H1 (cell line): ENCODE results near the gene ASCL1. TPM values are rescaled to one million over a fixed set of nuclear protein-coding genes. Genes with fewer than 3 reads are reported as not detected.
A peak's percentile ranks its signal among the peaks of the same experiment; 100 is the strongest.

Source experiments
- CTCF ChIA-PET: fragments of 300-600 bp; sonication (Branson Sonifier 250); formaldehyde crosslinking; loops from one replicate; lab custom pipeline; 2021; ENCODE audit not compliant: partially characterized antibody; lab: Charles Lee
- POLR2A ChIA-PET: fragments of 300-600 bp; sonication (Branson Sonifier 250); formaldehyde crosslinking; loops from one replicate; lab custom pipeline; 2021; ENCODE audit warnings: inconsistent platforms; ENCODE audit not compliant: partially characterized antibody; lab: Charles Lee
- DNase-seq, 2 experiments: peaks; one replicate each; pipeline versions ENCODE4 v3.0.0 to v3.0.0-alpha.2; 2010 to 2022; ENCODE audit warnings: low spot score in 2 of 2, low read depth in 1 of 2, mixed read lengths in 1 of 2
- FAIRE-seq: peaks from 2 replicates; lab custom pipeline; 2011; peaks lifted over from hg19 to GRCh38; lab: Jason Lieb, UNC
- H2AFZ ChIP-seq: 2 replicates; pipeline ENCODE4 v1.8.1; 2012; ENCODE audit warnings: low read length, inconsistent platforms
- H2AK5ac ChIP-seq: 2 replicates; pipeline ENCODE4 v1.6.1; 2013; ENCODE audit warnings: low read depth, low read length
- H2BK120ac ChIP-seq: replicated peaks from 2 replicates; pipeline ENCODE3; 2013; ENCODE audit warnings: low read depth, low read length, inconsistent platforms
- H2BK12ac ChIP-seq: 2 replicates; pipeline ENCODE4 v1.6.1; 2013; ENCODE audit warnings: low read depth, low read length
- H2BK15ac ChIP-seq: 2 replicates; pipeline ENCODE4 v1.6.1; 2013; ENCODE audit warnings: low read length
- H2BK20ac ChIP-seq: 2 replicates; pipeline ENCODE4 v1.6.1; 2013; ENCODE audit warnings: low read length
- H2BK5ac ChIP-seq: 2 replicates; pipeline ENCODE4 v1.6.1; 2013; ENCODE audit warnings: low read depth, low read length
- H3K14ac ChIP-seq: 2 replicates; pipeline ENCODE4 v1.6.1; 2013; ENCODE audit warnings: inconsistent platforms; ENCODE audit not compliant: insufficient read length
- H3K18ac ChIP-seq: 2 replicates; pipeline ENCODE4 v1.6.1; 2013; ENCODE audit warnings: low read length; ENCODE audit errors: extremely low read depth
- H3K23ac ChIP-seq: 2 replicates; pipeline ENCODE4 v1.6.1; 2013; ENCODE audit warnings: inconsistent platforms; ENCODE audit not compliant: insufficient read length
- H3K23me2 ChIP-seq: 2 replicates; pipeline ENCODE4 v1.6.1; 2013; ENCODE audit warnings: low read depth, low read length
- H3K27ac ChIP-seq: 2 replicates; pipeline ENCODE4 v1.6.1; 2011; ENCODE audit warnings: low read depth, low read length, inconsistent platforms
- H3K27me3 ChIP-seq, 4 experiments: replicated peaks in 1 of 4; 1 replicate in 1 of 4; 2 replicates in 3 of 4; pipeline versions ENCODE4 v1.6.1 to v1.8.1; 2011 to 2013; ENCODE audit warnings: low read length in 3 of 4, mild to moderate bottlenecking in 3 of 4, inconsistent platforms in 2 of 4, mixed read lengths in 2 of 4, moderate library complexity in 1 of 4; ENCODE audit not compliant: control insufficient read depth in 3 of 4, insufficient read depth in 3 of 4; ENCODE audit errors: extremely low read depth in 1 of 4
- H3K36me3 ChIP-seq, 4 experiments: 2 replicates each; pipeline versions ENCODE4 v1.6.1 to v1.8.1; 2011 to 2013; ENCODE audit warnings: mild to moderate bottlenecking in 4 of 4, low read length in 3 of 4, moderate library complexity in 2 of 4, control low read depth in 1 of 4, inconsistent platforms in 1 of 4; ENCODE audit not compliant: insufficient read depth in 4 of 4, control insufficient read depth in 2 of 4
- H3K4ac ChIP-seq: replicated peaks from 2 replicates; pipeline ENCODE3; 2013; ENCODE audit warnings: low read length, low read depth, mixed read lengths, inconsistent platforms; ENCODE audit not compliant: insufficient read length
- H3K4me1 ChIP-seq, 4 experiments: replicated peaks in 1 of 4; 1 replicate in 1 of 4; 2 replicates in 3 of 4; pipeline versions ENCODE4 v1.6.1 to v1.8.1; 2011 to 2013; ENCODE audit warnings: low read length in 3 of 4, inconsistent platforms in 2 of 4, mixed read lengths in 1 of 4; ENCODE audit not compliant: insufficient read depth in 4 of 4, control insufficient read depth in 3 of 4
- H3K4me2 ChIP-seq, 2 experiments: 2 replicates each; pipeline versions ENCODE4 v1.6.1 to v1.8.1; 2011 to 2013; ENCODE audit warnings: low read depth in 2 of 2, low read length in 2 of 2, control low read depth in 1 of 2, inconsistent platforms in 1 of 2, mild to moderate bottlenecking in 1 of 2; ENCODE audit not compliant: insufficient read depth in 1 of 2
- H3K4me3 ChIP-seq, 4 experiments: fragments of 200-600, 300-600 bp in 1 of 4; sonication (generic), shearing (Covaris generic), sonication (Bioruptor Twin) in 1 of 4; 2 replicates each; pipeline versions ENCODE4 v1.5.1 to v1.8.1; 2011 to 2016; ENCODE audit warnings: low read length in 4 of 4, low read depth in 3 of 4, control low read depth in 2 of 4, inconsistent platforms in 2 of 4, mild to moderate bottlenecking in 2 of 4, mixed read lengths in 1 of 4, moderate library complexity in 1 of 4; ENCODE audit not compliant: insufficient read depth in 2 of 4; ENCODE audit errors: extremely low read depth in 1 of 4
- H3K56ac ChIP-seq: replicated peaks from 2 replicates; pipeline ENCODE3; 2013; ENCODE audit warnings: low read depth, mild to moderate bottlenecking, mixed read lengths, low read length, inconsistent platforms; ENCODE audit not compliant: insufficient read length
- H3K79me1 ChIP-seq: 2 replicates; pipeline ENCODE4 v1.6.1; 2013; ENCODE audit warnings: low read depth, low read length, control low read depth
- H3K79me2 ChIP-seq, 2 experiments: 2 replicates each; pipeline versions ENCODE4 v1.6.1 to v1.8.1; 2012 to 2013; ENCODE audit warnings: low read length in 2 of 2, mild to moderate bottlenecking in 2 of 2, inconsistent platforms in 1 of 2; ENCODE audit not compliant: insufficient read depth in 2 of 2, control insufficient read depth in 1 of 2
- H3K9ac ChIP-seq, 4 experiments: replicated peaks in 1 of 4; 1 replicate in 1 of 4; 2 replicates in 3 of 4; pipeline versions ENCODE4 v1.6.1 to v1.8.1; 2011 to 2013; ENCODE audit warnings: low read depth in 3 of 4, low read length in 3 of 4, control low read depth in 2 of 4, mild to moderate bottlenecking in 2 of 4, moderate library complexity in 2 of 4, inconsistent platforms in 1 of 4; ENCODE audit errors: extremely low read depth in 1 of 4
- H3K9me3 ChIP-seq, 2 experiments: 2 replicates each; pipeline versions ENCODE4 v1.6.1 to v1.8.1; 2012 to 2013; ENCODE audit warnings: mild to moderate bottlenecking in 2 of 2, moderate library complexity in 2 of 2, control low read depth in 1 of 2, inconsistent platforms in 1 of 2, low read depth in 1 of 2, low read length in 1 of 2, mixed read lengths in 1 of 2; ENCODE audit not compliant: insufficient read depth in 2 of 2
- H4K20me1 ChIP-seq, 2 experiments: replicated peaks in 1 of 2; 2 replicates each; pipeline versions ENCODE3 to v1.8.1; 2011 to 2013; ENCODE audit warnings: inconsistent platforms in 2 of 2, low read length in 2 of 2, mild to moderate bottlenecking in 1 of 2; ENCODE audit not compliant: insufficient read depth in 2 of 2, control insufficient read depth in 1 of 2
- H4K5ac ChIP-seq: 2 replicates; pipeline ENCODE4 v1.6.1; 2013; ENCODE audit warnings: low read length, low read depth, mixed read lengths, inconsistent platforms; ENCODE audit not compliant: insufficient read length
- H4K8ac ChIP-seq: 2 replicates; pipeline ENCODE4 v1.8.0; 2013; ENCODE audit warnings: mild to moderate bottlenecking, moderate library complexity, low read length, inconsistent platforms; ENCODE audit not compliant: insufficient read depth; ENCODE audit errors: extremely low read depth
- H4K91ac ChIP-seq: replicated peaks from 2 replicates; pipeline ENCODE3; 2013; ENCODE audit warnings: low read length, mixed read lengths, inconsistent platforms; ENCODE audit not compliant: insufficient read length
- ASH2L ChIP-seq: fragments of 200-600, 300-600 bp; sonication (generic); IDR thresholded peaks from one replicate; pipeline ENCODE4 v1.7.1; 2017; ENCODE audit warnings: low read length
- BACH1 ChIP-seq: IDR thresholded peaks from 2 replicates; pipeline ENCODE4 v1.6.1; 2012; ENCODE audit warnings: low read length, improper control_type of control experiment
- CHD2 ChIP-seq: IDR thresholded peaks from 2 replicates; pipeline ENCODE4 v1.6.1; 2012; ENCODE audit warnings: low read length, improper control_type of control experiment
- RAD21 ChIP-seq, 2 experiments: IDR thresholded peaks in 1 of 2; conservative IDR thresholded peaks in 1 of 2; 2 replicates each; pipeline ENCODE4 v1.6.1; 2011; ENCODE audit warnings: low read depth in 2 of 2, low read length in 2 of 2, improper control_type of control experiment in 1 of 2, inconsistent platforms in 1 of 2, mild to moderate bottlenecking in 1 of 2, moderate library complexity in 1 of 2
- RXRA ChIP-seq: IDR thresholded peaks from 2 replicates; pipeline ENCODE4 v1.6.1; 2011; ENCODE audit warnings: low read depth, mild to moderate bottlenecking, low read length, moderate library complexity; ENCODE audit not compliant: insufficient read depth
- SRF ChIP-seq: IDR thresholded peaks from 2 replicates; pipeline ENCODE4 v1.6.1; 2011; ENCODE audit warnings: mild to moderate bottlenecking, low read depth, low read length, moderate library complexity
- SUZ12 ChIP-seq: fragments of 200-600 bp; sonication (generic); IDR thresholded peaks from 2 replicates; pipeline ENCODE4 v1.6.1; 2012; ENCODE audit warnings: mild to moderate bottlenecking, inconsistent platforms, low read length, moderate library complexity, mixed read lengths
- TAF7 ChIP-seq: optimal IDR thresholded peaks from 2 replicates; pipeline ENCODE3; 2011; ENCODE audit warnings: low read depth, mild to moderate bottlenecking, inconsistent platforms, low read length, moderate library complexity, borderline replicate concordance
- WGBS, 2 experiments: shearing (Covaris generic) in 1 of 2; methylation state at CpG; one replicate each; pipeline versions ENCODE4 v1.1.6 to v1.1.7; 2013 to 2015; ENCODE audit warnings: low lambda C conversion rate in 2 of 2, mixed read lengths in 2 of 2, inconsistent platforms in 1 of 2, low coverage in 1 of 2, missing lambda C conversion rate in 1 of 2; ENCODE audit not compliant: insufficient replicate concordance in 2 of 2, insufficient coverage in 1 of 2, insufficient read length in 1 of 2; ENCODE audit errors: extremely low coverage in 1 of 2, missing lambda C conversion rate in 1 of 2; 5-methylcytosine and 5-hydroxymethylcytosine counted together
- polyA plus RNA-seq, 7 experiments: library from polyadenylated mRNA; depleted of rRNA in 3 of 7; stranded (reverse) in 5 of 7; unstranded in 2 of 7; fragments of >200 nt in 5 of 7; fragments of 200-250 nt in 2 of 7; gene quantifications; 1 replicate in 5 of 7; 2 replicates in 1 of 7; 4 replicates in 1 of 7; pipeline versions ENCODE4 v1.2.1 to v1.2.3, GENCODE V29; 2011 to 2013; ENCODE audit warnings: missing spikeins in 2 of 7, mixed read lengths in 2 of 7
- total RNA-seq: library from RNA; stranded (reverse); fragmentation: NEBNext Ultra II Directional; extraction: Animal tissue kit (Norgen Biotek cat#: 25700); gene quantifications from 2 replicates; pipeline ENCODE4 v1.2.1, GENCODE V29; 2021
- TF ChIP-seq, protein P1 (sequence below), 3 experiments: IDR thresholded peaks; 1 replicate in 2 of 3; 2 replicates in 1 of 3; pipeline versions ENCODE4 v1.5.1 to v1.6.1; 2011; ENCODE audit warnings: low read length in 3 of 3, mild to moderate bottlenecking in 3 of 3, inconsistent platforms in 2 of 3, low read depth in 1 of 3, moderate library complexity in 1 of 3; ENCODE audit not compliant: insufficient read depth in 1 of 3; ENCODE audit errors: control extremely low read depth in 1 of 3

Gene ASCL1
- total and polyA plus RNA-seq, 2 of the 8 experiments (the other 6 are each of a cell fraction or from before 2014, with no cell fraction given) = 0.12 TPM; not detected in 1

DNA sequence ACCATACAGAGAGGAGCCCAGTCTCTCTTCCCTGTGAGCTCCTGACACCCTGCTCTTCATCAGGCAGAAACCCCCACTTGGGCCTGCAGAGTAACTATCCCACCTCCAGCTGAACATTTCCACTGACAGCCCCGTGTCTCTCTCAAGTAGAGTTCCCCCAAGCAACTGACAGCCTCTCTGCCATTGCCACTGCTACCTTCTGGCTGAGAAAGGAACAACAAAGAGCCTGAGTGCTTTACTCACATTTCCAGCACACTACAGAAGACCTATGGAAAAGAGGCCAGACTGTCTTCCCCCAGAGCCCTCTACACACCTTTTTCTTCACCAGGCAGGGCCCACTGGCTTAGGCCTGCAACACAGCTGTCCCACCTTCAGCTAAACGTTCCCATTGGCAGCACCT, 18.4 kb upstream of the ASCL1 start:
- H3K4me2 ChIP-seq = no peak overlapping the region
- H3K4me1 ChIP-seq = no peaks in the 10 kb centered on the region; a peak in 1 of 7 replicates
- peak overlapping the region; percentile 84; the same call in 1 of the 2 replicates for H2BK12ac ChIP-seq
- FAIRE-seq = no peak
- H2AFZ ChIP-seq = no peak overlapping the region
- H3K9ac ChIP-seq = no peak overlapping the region
- H4K20me1 ChIP-seq = no peaks in the 10 kb centered on the region
- no peaks in the 10 kb centered on the region for H3K27me3 ChIP-seq
- CTCF ChIA-PET = interaction anchor here (0.6 to 4.6 kb wide), 19 partner anchors 8 to 610 kb away, joined by 3 to 56 read pairs (median 5); partner anchors contain the start of gene PAH
- H3K79me2 ChIP-seq = no peaks in the 10 kb centered on the region
- no peak for DNase-seq
- no peak overlapping the region for H3K4me3 ChIP-seq
- no peak overlapping the region for H2BK15ac ChIP-seq
- H2AK5ac ChIP-seq = no peak overlapping the region
- H3K27ac ChIP-seq = no peak overlapping the region
- H3K36me3 ChIP-seq = no peaks in the 10 kb centered on the region
- no peak overlapping the region for H3K14ac ChIP-seq
- no peak overlapping the region for H3K23ac ChIP-seq
- TF ChIP-seq SRF (no peak), RXRA (no peak), CHD2 (no peak), SUZ12 (no peak), RAD21 (IDR thresholded peaks at IDR 0.05 in 1 of 2, conservative IDR thresholded peaks at IDR 0.05 in 1 of 2; ENCODE audit: low read depth in 2 of 2, low read length in 2 of 2) (no peak), ASH2L (no peak), TAF7 (no peak), BACH1 (no peak)
- TF ChIP-seq, protein P1, sequence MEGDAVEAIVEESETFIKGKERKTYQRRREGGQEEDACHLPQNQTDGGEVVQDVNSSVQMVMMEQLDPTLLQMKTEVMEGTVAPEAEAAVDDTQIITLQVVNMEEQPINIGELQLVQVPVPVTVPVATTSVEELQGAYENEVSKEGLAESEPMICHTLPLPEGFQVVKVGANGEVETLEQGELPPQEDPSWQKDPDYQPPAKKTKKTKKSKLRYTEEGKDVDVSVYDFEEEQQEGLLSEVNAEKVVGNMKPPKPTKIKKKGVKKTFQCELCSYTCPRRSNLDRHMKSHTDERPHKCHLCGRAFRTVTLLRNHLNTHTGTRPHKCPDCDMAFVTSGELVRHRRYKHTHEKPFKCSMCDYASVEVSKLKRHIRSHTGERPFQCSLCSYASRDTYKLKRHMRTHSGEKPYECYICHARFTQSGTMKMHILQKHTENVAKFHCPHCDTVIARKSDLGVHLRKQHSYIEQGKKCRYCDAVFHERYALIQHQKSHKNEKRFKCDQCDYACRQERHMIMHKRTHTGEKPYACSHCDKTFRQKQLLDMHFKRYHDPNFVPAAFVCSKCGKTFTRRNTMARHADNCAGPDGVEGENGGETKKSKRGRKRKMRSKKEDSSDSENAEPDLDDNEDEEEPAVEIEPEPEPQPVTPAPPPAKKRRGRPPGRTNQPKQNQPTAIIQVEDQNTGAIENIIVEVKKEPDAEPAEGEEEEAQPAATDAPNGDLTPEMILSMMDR (IDR thresholded peaks at IDR 0.05; ENCODE audit: control extremely low read depth in 1 of 3, insufficient read depth in 1 of 3, low read depth in 1 of 3, low read length in 3 of 3) = no peak
- no peak overlapping the region for H4K5ac ChIP-seq
- H3K18ac ChIP-seq = no peak overlapping the region
- H2BK20ac ChIP-seq = 0 out of 2 replicates have a peak overlapping the region, but pooled peaks have one; percentile 72
- no peak overlapping the region for H2BK120ac ChIP-seq
- H4K8ac ChIP-seq = no peak overlapping the region; the same call in 1 of the 2 replicates
- H3K23me2 ChIP-seq = no peaks in the 10 kb centered on the region
- H4K91ac ChIP-seq = no peak overlapping the region
- H2BK5ac ChIP-seq = no peak overlapping the region; the same call in 1 of the 2 replicates
- no peaks in the 10 kb centered on the region for H3K79me1 ChIP-seq
- no peaks in the 10 kb centered on the region; a peak in 1 of 4 replicates for H3K9me3 ChIP-seq
- POLR2A ChIA-PET = no interaction called here
- H3K4ac ChIP-seq = no peak overlapping the region
- 90% methylated on average over 2 of the region's 2 CpGs; no CpG with 5 or more reads in 1 of the 2 experiments for WGBS, 2 experiments
- no peak overlapping the region for H3K56ac ChIP-seq
